BJ (cell line): ENCODE measurements around the gene SPRR4. TPM values are rescaled to one million over a fixed set of nuclear protein-coding genes. Genes with fewer than 3 reads are reported as not detected.
"Not testable (repeated sequence)": the region's sequence is repeated elsewhere in the genome, so short reads cannot be mapped to it uniquely, and the experiment has no call there.

ENCODE experiments used
- CTCF ChIA-PET: fragments of 350-600 bp; formaldehyde crosslinking; extraction: SDS; loops from one replicate; lab custom pipeline; 2021; ENCODE audit warnings: antibody characterized with exemption, inconsistent platforms; lab: Yijun Ruan, JAX
- POLR2A ChIA-PET: fragments of 300-600 bp; sonication (Branson Sonifier 250); formaldehyde crosslinking; extraction: SDS; loops from one replicate; lab custom pipeline; 2021; ENCODE audit warnings: antibody characterized with exemption; lab: Charles Lee
- DNase-seq: peaks from one replicate; pipeline ENCODE4 v3.0.0-alpha.2; 2011; ENCODE audit warnings: low read depth
- H3K27me3 ChIP-seq: 2 replicates; pipeline ENCODE4 v1.6.0; 2011; ENCODE audit warnings: low read length; ENCODE audit not compliant: control insufficient read depth, insufficient read depth
- H3K36me3 ChIP-seq: 2 replicates; pipeline ENCODE4 v1.5.1; 2011; ENCODE audit warnings: low read length; ENCODE audit not compliant: control insufficient read depth, insufficient read depth
- H3K4me3 ChIP-seq: 2 replicates; pipeline ENCODE4 v1.5.1; 2011; ENCODE audit warnings: low read depth, mild to moderate bottlenecking, control low read depth, low read length
- CTCF ChIP-seq: IDR thresholded peaks from 2 replicates; pipeline ENCODE4 v1.5.1; 2011; ENCODE audit warnings: low read depth, mild to moderate bottlenecking, control low read depth, inconsistent platforms, low read length, moderate library complexity; ENCODE audit not compliant: insufficient read depth
- polyA plus RNA-seq: library from polyadenylated mRNA; depleted of rRNA; stranded (reverse); fragments of >200 nt; gene quantifications from 2 replicates; pipeline ENCODE4 v1.2.3, GENCODE V29; 2011; rRNA removed
- small RNA-seq: library from RNA; depleted of rRNA; stranded (forward); fragments of <200 nt; gene quantifications from one replicate; pipeline ENCODE3, GENCODE V24; 2012; ENCODE audit warnings: low replicate concordance, low read depth; ENCODE audit not compliant: insufficient read length

Gene SPRR4
- polyA plus RNA-seq, 1 experiment, result not detected

DNA sequence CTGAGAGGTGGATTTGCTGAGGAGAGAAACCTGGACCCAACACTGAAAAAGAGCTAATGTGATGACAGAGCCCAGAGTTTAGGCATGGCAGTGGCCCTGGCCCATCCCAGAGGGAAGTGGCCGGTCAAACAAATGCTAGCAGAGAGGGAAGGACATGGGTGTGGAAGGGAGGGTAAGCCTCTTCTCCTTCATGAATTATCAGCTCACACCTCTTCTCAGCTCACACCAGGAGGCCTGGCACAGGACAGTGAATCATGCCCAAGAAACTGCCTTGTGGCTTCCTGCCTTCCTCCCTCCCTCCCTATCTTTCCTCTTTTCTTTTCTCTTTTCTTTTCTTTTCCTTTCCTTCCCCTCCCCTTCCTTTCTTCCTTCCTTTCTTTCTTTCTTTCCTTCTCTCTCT is 29.8 kb downstream of the SPRR4 start:
- Histone ChIP-seq H3K27me3 (no peaks in the 10 kb centered on the region), H3K36me3 (no peaks in the 10 kb centered on the region), H3K4me3 (no peak overlapping the region)
- ChIA-PET CTCF (no interaction called here), POLR2A (no interaction called here)
- no peak for DNase-seq
- no peak for TF ChIP-seq CTCF

DNA sequence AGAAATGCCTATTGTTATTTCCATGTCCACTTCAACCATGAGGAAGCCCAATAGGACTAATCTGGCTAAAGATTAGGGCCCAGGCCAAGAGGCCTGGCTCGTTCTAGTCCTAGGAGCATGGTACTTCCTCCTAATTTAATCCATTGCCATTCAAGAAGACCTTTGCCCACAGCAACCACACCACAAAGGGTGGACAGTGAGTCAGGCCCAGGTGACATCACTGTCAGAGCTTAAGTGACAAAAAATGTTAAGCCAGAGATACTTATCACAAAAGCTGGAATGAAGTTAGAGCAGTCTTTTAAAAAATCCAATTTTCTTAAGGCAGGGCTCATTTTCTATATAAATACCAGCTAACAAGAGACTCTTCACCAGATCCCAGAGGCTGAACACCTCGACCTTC is 30.9 kb downstream of the SPRR4 start, which contains the start of gene SPRR3:
TSS of gene SPRR3 (plus strand) at position 368 of the 400 bp plus-strand sequence. CDS start 1,272 bp downstream, outside the sequence.
- Histone ChIP-seq H3K27me3 (no peaks in the 10 kb centered on the region), H3K36me3 (no peaks in the 10 kb centered on the region), H3K4me3 (no peak within 1 kb of the TSS)
- POLR2A ChIA-PET, result no interaction called here
- CTCF ChIA-PET, result no interaction called here
- no peak for TF ChIP-seq CTCF
- DNase-seq, result no peak

DNA sequence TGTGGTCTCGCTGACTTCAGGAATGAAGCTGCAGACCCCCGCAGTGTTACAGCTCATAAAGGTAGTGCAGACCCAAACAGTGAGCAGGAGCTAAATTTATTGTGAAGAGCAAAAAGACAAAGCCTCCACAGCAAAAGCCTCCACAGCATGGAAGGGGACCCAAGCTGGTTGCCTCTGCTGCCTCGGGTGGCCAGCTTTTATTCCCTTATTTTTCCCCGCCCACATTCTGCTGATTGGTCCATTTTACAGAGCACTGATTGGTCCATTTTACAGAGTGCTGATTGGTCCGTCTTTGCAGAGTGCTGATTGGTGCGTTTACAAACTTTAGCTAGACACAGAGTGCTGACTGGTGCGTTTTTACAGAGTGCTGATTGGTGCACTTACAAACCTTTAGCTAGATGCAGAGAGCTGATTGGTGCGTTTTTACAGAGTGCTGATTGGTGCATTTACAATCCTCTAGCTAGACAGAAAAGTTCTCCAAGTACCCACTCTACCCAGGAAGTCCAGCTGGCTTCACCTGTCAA is 40.8 kb downstream of the SPRR4 start:
- H3K27me3 ChIP-seq, H3K4me3 ChIP-seq, CTCF ChIA-PET, POLR2A ChIA-PET, H3K36me3 ChIP-seq, DNase-seq: not testable (repeated sequence)

- DNase-seq, H3K4me3 ChIP-seq, CTCF ChIA-PET, POLR2A ChIA-PET, H3K36me3 ChIP-seq, H3K27me3 ChIP-seq: not testable (repeated sequence)
Observed at GRCh38 chr1:153021829-153022228, 51.4 kb downstream of the SPRR4 start.

Small RNAs within 50 kb of the gene (small RNA-seq; reads per million reads assigned to genes)
- gene RF00322 (not detected), gene SPRR1A (not detected)

Other genes starting within 250 kb of the SPRR4 start
- gene KPRP, start 212.6 kb upstream of the SPRR4 start, polyA plus RNA-seq, result not detected in 2 replicates
- gene LCE1F, start 195.5 kb upstream of the SPRR4 start, polyA plus RNA-seq, result not detected in 2 replicates
- not detected in 2 replicates for gene LCE1E, start 184.4 kb upstream of the SPRR4 start, polyA plus RNA-seq
- gene LCE1D, start 173.9 kb upstream of the SPRR4 start, polyA plus RNA-seq, result not detected in 2 replicates
- gene LCE1C, start 164.0 kb upstream of the SPRR4 start, polyA plus RNA-seq, result not detected in 2 replicates
- gene LCE1B, start 158.7 kb upstream of the SPRR4 start, polyA plus RNA-seq, result not detected in 2 replicates
- gene LCE1A, start 143.2 kb upstream of the SPRR4 start, polyA plus RNA-seq, result not detected in 2 replicates
- not detected in 2 replicates for gene LCE6A, start 127.8 kb upstream of the SPRR4 start, polyA plus RNA-seq
- gene LCE7A, start 110.7 kb upstream of the SPRR4 start, polyA plus RNA-seq, result not detected in 2 replicates
- gene SMCP, start 92.3 kb upstream of the SPRR4 start, polyA plus RNA-seq, result not detected in 2 replicates
- gene IVL, start 62.1 kb upstream of the SPRR4 start, polyA plus RNA-seq, result 0.05 TPM in 1 of 2 replicates, not detected in the other
- gene SPRR5, start 23.4 kb upstream of the SPRR4 start, polyA plus RNA-seq, result not detected in 2 replicates
- gene SPRR1A, start 13.4 kb downstream of the SPRR4 start, polyA plus RNA-seq, result not detected in 2 replicates
- gene SPRR3, start 31.1 kb downstream of the SPRR4 start, polyA plus RNA-seq, result not detected in 2 replicates
- gene SPRR1B, start 60.6 kb downstream of the SPRR4 start, polyA plus RNA-seq, result not detected in 2 replicates
- gene SPRR2D, start 70.5 kb downstream of the SPRR4 start, polyA plus RNA-seq, result not detected in 2 replicates
- not detected in 2 replicates for gene SPRR2A, start 86.9 kb downstream of the SPRR4 start, polyA plus RNA-seq
- gene SPRR2B, start 101.0 kb downstream of the SPRR4 start, polyA plus RNA-seq, result not detected in 2 replicates
- gene SPRR2E, start 123.9 kb downstream of the SPRR4 start, polyA plus RNA-seq, result not detected in 2 replicates
- gene SPRR2F, start 142.9 kb downstream of the SPRR4 start, polyA plus RNA-seq, result not detected in 2 replicates
- not detected in 2 replicates for gene SPRR2G, start 180.2 kb downstream of the SPRR4 start, polyA plus RNA-seq
- not detected in 2 replicates for gene LELP1, start 232.8 kb downstream of the SPRR4 start, polyA plus RNA-seq
- not detected in 2 replicates for gene PRR9, start 246.9 kb downstream of the SPRR4 start, polyA plus RNA-seq